HAP-1 (cell line): ENCODE measurements around the gene ZCCHC7.

Source experiments
- DNase-seq, 2 experiments: peaks; one replicate each; pipeline ENCODE4 v3.0.0-alpha.2; 2016 to 2020; ENCODE audit warnings: low spot score in 2 of 2
- H3K27me3 ChIP-seq: fragments of 250-450 bp; sonication (Bioruptor Pico); 2 replicates; pipeline ENCODE4 v1.5.1; 2020; ENCODE audit warnings: low read depth, mild to moderate bottlenecking, moderate library complexity
- H3K36me3 ChIP-seq: fragments of 250-450 bp; sonication (Bioruptor Pico); replicated peaks from 2 replicates; pipeline ENCODE4 v1.5.1; 2020; ENCODE audit warnings: mild to moderate bottlenecking
- H3K4me1 ChIP-seq: fragments of 250-450 bp; sonication (Bioruptor Pico); 2 replicates; pipeline ENCODE4 v1.5.1; 2020; ENCODE audit warnings: mild to moderate bottlenecking
- H3K4me3 ChIP-seq: fragments of 250-450 bp; sonication (Bioruptor Pico); 2 replicates; pipeline ENCODE4 v1.5.1; 2020; ENCODE audit warnings: mild to moderate bottlenecking, moderate library complexity
- H3K9me3 ChIP-seq: fragments of 250-450 bp; sonication (Bioruptor Pico); 2 replicates; pipeline ENCODE4 v1.5.1; 2020; ENCODE audit warnings: mild to moderate bottlenecking, moderate library complexity
- in situ Hi-C: fragments of 300-500 bp; cut with MboI; formaldehyde crosslinking; loops from 3 replicates; pipeline ENCODE4 v1.14.3; 2020; ENCODE audit warnings: low sequenced_read_pairs, inconsistent platforms, mixed read lengths

ZCCHC7 gene

GRCh38 chr9:37348917-37349316 is 228.5 kb downstream of the ZCCHC7 start:
- in situ Hi-C loops: no loop called here

GRCh38 chr9:37350486-37351190 is 230.3 kb downstream of the ZCCHC7 start:
- Histone ChIP-seq H3K4me1 (no peaks in the 10 kb centered on the region), H3K36me3 (no peaks in the 10 kb centered on the region), H3K4me3 (no peak overlapping the region), H3K9me3 (no peaks in the 10 kb centered on the region), H3K27me3 (no peaks in the 10 kb centered on the region)
- in situ Hi-C loops: no loop called here
- DNase-seq: no peak

More at GRCh38 chr9:37348917-37349316, 228.5 kb downstream of the ZCCHC7 start:
- no peak for DNase-seq
- H3K27me3 ChIP-seq: no peaks in the 10 kb centered on the region
- no peaks in the 10 kb centered on the region for H3K36me3 ChIP-seq
- no peaks in the 10 kb centered on the region for H3K9me3 ChIP-seq
- no peak overlapping the region for H3K4me3 ChIP-seq
- H3K4me1 ChIP-seq: no peaks in the 10 kb centered on the region

DNA sequence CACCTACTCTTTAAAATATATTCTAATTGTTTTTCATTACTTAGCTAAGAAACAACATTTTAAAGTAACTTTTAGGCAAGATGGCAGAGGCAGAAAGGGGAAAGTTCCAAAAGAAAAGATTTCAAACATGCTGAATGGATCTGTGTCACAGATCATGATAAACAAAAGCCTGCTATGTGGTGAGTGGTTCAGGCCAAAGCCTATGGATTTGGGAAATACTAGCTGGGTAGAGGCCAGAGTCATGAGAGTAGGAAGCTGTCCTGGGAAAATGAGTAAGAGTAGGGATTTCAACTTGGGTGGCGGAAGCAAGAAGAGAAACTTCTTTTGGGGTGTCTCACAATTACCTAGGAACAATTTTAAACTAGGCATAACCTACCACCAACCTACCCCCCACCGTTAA is 233.4 kb downstream of the ZCCHC7 start:
- Histone ChIP-seq H3K27me3 (no peaks in the 10 kb centered on the region), H3K36me3 (no peaks in the 10 kb centered on the region; the same call in 1 of the 2 replicates), H3K9me3 (no peaks in the 10 kb centered on the region), H3K4me1 (no peaks in the 10 kb centered on the region), H3K4me3 (no peak overlapping the region)
- in situ Hi-C loops: no loop called here
- DNase-seq: no peak

GRCh38 chr9:37362430-37362829 is 242.1 kb downstream of the ZCCHC7 start:
- no peaks in the 10 kb centered on the region for H3K36me3 ChIP-seq
- in situ Hi-C loops: no loop called here
- no peaks in the 10 kb centered on the region for H3K9me3 ChIP-seq
- DNase-seq: no peak
- H3K27me3 ChIP-seq: no peaks in the 10 kb centered on the region
- H3K4me1 ChIP-seq: no peaks in the 10 kb centered on the region
- H3K4me3 ChIP-seq: no peak overlapping the region

GRCh38 chr9:37363124-37363523 is 242.8 kb downstream of the ZCCHC7 start:
- in situ Hi-C loops: no loop called here
- DNase-seq: no peak
- H3K4me1 ChIP-seq: no peaks in the 10 kb centered on the region
- no peaks in the 10 kb centered on the region for H3K27me3 ChIP-seq
- H3K4me3 ChIP-seq: no peak overlapping the region
- no peaks in the 10 kb centered on the region for H3K9me3 ChIP-seq
- H3K36me3 ChIP-seq: no peaks in the 10 kb centered on the region

DNA sequence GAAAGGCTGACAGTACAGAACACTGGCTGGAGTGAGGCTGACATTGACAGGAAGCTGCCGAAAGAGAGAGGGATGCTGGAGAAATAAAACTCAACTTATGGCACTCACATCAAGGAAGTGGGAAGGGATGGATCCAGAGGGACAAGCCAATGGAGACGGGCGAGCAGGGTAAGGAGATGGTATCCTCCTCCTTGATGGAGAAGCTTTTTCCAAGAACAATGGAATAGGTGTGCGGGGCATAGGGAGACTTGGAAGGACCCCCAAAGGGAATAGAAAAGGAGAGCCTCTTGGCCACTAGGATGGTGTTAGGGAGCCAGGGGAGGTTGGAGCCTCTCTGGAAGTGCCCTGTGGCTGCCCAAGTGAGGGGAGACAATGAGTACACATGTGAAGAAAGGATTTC is 243.8 kb downstream of the ZCCHC7 start:
- Histone ChIP-seq H3K4me1 (no peaks in the 10 kb centered on the region), H3K36me3 (no peaks in the 10 kb centered on the region), H3K27me3 (no peaks in the 10 kb centered on the region), H3K9me3 (no peaks in the 10 kb centered on the region), H3K4me3 (no peak overlapping the region)
- in situ Hi-C loops: no loop called here
- DNase-seq: no peak

- no peak for DNase-seq
- no peaks in the 10 kb centered on the region for H3K9me3 ChIP-seq
- H3K4me1 ChIP-seq: no peaks in the 10 kb centered on the region
- H3K4me3 ChIP-seq: no peak overlapping the region
- H3K27me3 ChIP-seq: no peaks in the 10 kb centered on the region
- in situ Hi-C loops: no loop called here
- H3K36me3 ChIP-seq: no peaks in the 10 kb centered on the region
Measured at GRCh38 chr9:37364751-37365360, 244.5 kb downstream of the ZCCHC7 start.

DNA sequence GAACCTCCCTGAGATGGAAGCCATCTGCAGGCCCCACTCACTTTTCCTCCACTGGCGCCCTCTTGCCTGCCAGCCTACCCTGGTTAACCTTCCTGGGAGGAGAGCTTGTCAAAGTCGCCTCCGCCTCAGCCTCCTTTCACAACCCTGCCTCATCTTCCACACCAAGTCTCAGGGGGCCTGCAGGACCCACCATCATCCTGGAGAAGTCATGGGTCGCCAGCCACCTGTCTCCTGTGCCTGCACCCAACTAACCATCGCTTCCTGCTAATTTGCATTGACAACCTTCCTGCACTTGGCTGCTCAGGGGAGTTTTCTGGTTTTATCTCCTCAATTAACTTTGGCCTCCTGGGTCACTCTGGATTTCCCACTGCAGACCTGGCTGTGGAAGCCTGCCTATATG is 249.3 kb downstream of the ZCCHC7 start:
- Histone ChIP-seq H3K9me3 (no peaks in the 10 kb centered on the region), H3K36me3 (no peaks in the 10 kb centered on the region), H3K27me3 (no peaks in the 10 kb centered on the region), H3K4me3 (no peak overlapping the region), H3K4me1 (no peaks in the 10 kb centered on the region)
- in situ Hi-C loops: no loop called here
- no peak for DNase-seq

- Histone ChIP-seq H3K4me3 (no peak overlapping the region), H3K27me3 (no peaks in the 10 kb centered on the region), H3K36me3 (no peaks in the 10 kb centered on the region), H3K4me1 (no peaks in the 10 kb centered on the region), H3K9me3 (no peaks in the 10 kb centered on the region)
- in situ Hi-C loops: no loop called here
- DNase-seq: no peak
Measured at GRCh38 chr9:37370282-37370681, 249.9 kb downstream of the ZCCHC7 start.

- Histone ChIP-seq H3K4me1 (no peaks in the 10 kb centered on the region), H3K4me3 (no peak overlapping the region), H3K9me3 (no peaks in the 10 kb centered on the region), H3K27me3 (no peaks in the 10 kb centered on the region), H3K36me3 (no peaks in the 10 kb centered on the region)
- in situ Hi-C loops: no loop called here
- no peak for DNase-seq
Measured at GRCh38 chr9:37370968-37371563, 250.7 kb downstream of the ZCCHC7 start.

DNA sequence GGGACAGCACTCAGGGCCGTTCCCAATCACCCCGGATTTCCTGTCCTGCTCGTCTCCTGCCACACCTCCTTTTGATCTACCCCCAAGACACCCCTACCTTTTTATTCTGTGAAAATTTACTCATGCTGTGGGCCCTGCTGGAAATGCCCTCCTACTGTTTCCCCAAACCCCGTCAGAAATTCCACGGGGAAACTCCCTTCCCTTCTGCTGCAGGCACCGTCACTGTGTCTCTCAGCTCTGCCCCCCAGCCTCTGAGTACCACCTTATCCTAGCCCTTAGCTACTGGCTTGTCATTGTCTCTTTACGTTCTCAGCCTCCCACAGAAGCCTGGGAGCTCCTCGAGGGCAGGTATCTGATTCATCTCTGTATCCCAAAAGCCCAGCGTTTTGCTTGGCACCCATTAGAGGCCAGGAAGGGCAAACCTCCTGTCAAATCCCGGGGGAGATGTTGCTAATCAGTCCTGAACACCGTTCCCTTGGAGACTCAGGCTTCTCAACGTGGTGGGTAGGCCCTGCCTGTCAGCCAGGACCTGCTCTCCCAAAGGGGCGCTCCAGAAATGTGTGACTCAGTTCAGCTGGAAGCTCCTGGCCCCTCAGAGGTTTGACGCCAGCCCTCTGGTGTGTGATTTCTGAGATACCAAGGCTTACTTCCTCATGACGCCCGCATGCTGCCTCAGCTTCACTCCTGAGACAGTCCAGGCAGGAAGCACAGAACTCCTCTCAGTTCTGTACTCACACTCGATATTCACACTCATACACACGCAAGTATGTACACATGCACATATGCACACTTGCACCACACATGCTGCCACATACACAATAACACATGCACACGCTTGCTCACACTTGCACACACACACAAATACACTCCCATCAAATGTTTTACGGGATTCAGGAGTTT is 251.4 kb downstream of the ZCCHC7 start:
- Histone ChIP-seq H3K9me3 (no peaks in the 10 kb centered on the region), H3K4me3 (no peak overlapping the region), H3K4me1 (no peaks in the 10 kb centered on the region), H3K36me3 (no peaks in the 10 kb centered on the region), H3K27me3 (no peaks in the 10 kb centered on the region)
- DNase-seq: no peak
- in situ Hi-C loops: no loop called here

- no peak for DNase-seq
- no peaks in the 10 kb centered on the region for H3K27me3 ChIP-seq
- H3K4me3 ChIP-seq: no peak overlapping the region
- no peaks in the 10 kb centered on the region for H3K4me1 ChIP-seq
- in situ Hi-C loops: no loop called here
- no peaks in the 10 kb centered on the region for H3K9me3 ChIP-seq
- H3K36me3 ChIP-seq: no peaks in the 10 kb centered on the region
Measured at GRCh38 chr9:37372839-37373238, 252.5 kb downstream of the ZCCHC7 start.

DNA sequence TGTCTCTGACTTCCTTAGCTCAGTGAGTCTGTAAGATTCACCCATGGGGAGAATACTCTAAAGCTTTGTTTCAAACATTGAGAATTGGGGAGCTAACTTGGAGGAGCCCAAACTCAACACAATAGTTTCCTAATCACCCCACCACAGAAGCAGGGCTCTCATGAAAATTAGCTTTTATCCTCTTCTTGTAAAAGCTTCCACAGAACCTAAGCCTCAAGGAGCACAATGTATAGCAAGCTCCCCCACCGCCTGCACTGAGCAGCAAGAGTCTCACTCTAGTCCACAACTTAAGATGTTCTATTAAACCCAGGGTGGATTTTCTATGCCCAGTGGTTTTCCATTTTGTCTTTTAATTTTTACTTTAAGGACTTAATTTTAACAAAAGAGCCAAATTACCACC is 253.2 kb downstream of the ZCCHC7 start:
- no peak for DNase-seq

GRCh38 chr9:37374892-37375291 is 254.5 kb downstream of the ZCCHC7 start:
- in situ Hi-C loops: no loop called here
- Histone ChIP-seq H3K4me3 (no peak overlapping the region), H3K27me3 (0 out of 2 replicates have a peak, but pooled peaks cover 1% of the 10 kb centered on the region), H3K4me1 (no peaks in the 10 kb centered on the region), H3K9me3 (no peaks in the 10 kb centered on the region), H3K36me3 (no peaks in the 10 kb centered on the region)
- no peak for DNase-seq

More for the DNA sequence above, 253.2 kb downstream of the ZCCHC7 start:
- Histone ChIP-seq H3K4me3 (no peak overlapping the region), H3K4me1 (no peaks in the 10 kb centered on the region), H3K27me3 (no peaks in the 10 kb centered on the region), H3K9me3 (no peaks in the 10 kb centered on the region), H3K36me3 (no peaks in the 10 kb centered on the region)
- in situ Hi-C loops: no loop called here
